LNCAP (cell line): ENCODE data around the gene PRKCSH.
A peak's percentile ranks its signal among the peaks of the same experiment; 100 is the strongest.

ENCODE experiments used
- CTCF ChIP-seq: fragments of 450-650 bp; IDR thresholded peaks from 2 replicates; pipeline ENCODE4 v1.5.1; 2017; ENCODE audit warnings: mild to moderate bottlenecking

Gene PRKCSH

DNA sequence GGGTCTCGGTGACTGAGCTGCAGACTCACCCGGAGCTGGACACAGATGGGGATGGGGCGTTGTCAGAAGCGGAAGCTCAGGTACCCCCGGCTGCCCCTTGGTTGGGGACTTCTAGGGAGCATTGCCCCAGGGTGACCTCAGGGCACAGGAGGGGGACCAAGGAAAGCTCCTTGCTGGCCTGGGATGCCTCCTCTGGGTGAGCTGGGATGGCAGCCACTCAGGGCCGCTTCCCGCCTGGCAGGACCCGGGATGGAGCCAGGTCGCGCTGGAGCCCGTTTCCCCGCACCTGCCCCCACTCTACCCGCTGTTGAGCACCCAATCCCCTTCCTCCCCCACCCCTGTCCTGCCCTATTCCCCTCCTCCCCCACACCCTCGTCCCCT, 10.8 kb downstream of the PRKCSH start:
- TF ChIP-seq CTCF, result no peak

- TF ChIP-seq CTCF, result peak; percentile 90
Observed at GRCh38 chr19:11446652-11447301, 11.3 kb downstream of the PRKCSH start.

GRCh38 chr19:11447347-11448262, 12.2 kb downstream of the PRKCSH start:
- no peak for TF ChIP-seq CTCF

DNA sequence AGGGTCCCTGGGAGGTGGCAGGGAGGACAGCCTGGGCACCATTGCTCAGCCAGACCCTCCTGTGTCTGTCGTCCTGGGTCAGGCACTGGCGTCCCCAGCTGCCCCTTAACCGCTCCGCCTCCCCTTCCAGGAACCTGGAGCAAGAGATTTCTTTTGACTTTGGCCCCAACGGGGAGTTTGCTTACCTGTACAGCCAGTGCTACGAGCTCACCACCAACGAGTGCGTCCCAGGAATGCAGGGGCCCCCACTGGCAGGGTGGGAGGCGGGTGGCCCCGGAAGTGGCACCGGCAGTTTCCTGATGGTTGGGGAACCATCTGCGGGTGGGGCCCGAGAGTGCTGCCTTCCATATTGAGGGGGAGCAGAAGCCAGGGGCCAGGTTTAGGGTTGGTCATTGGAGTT, 13.0 kb downstream of the PRKCSH start:
- no peak for TF ChIP-seq CTCF

DNA sequence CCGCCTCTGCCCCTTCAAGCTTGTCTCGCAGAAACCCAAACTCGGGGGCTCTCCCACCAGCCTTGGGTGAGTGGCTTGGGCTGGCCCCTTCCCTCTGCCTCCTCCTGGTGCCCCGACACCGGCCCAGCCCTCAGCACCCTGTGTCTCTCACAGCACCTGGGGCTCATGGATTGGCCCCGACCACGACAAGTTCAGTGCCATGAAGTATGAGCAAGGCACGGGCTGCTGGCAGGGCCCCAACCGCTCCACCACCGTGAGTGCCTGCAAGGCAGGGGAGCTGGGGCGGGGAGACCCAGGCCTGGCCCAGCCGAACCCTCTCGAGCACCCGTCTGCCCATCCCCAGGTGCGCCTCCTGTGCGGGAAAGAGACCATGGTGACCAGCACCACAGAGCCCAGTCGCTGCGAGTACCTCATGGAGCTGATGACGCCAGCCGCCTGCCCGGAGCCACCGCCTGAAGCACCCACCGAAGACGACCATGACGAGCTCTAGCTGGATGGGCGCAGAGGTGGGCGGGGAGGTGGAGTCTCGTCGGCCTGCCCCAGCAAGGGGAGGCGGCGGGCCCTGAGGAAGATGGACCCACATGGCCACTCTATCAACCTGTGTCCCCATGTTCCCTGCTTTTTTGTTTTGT, 13.6 kb downstream of the PRKCSH start:
- no peak for TF ChIP-seq CTCF

- TF ChIP-seq CTCF, result no peak
Observed at GRCh38 chr19:11450570-11451326, 15.3 kb downstream of the PRKCSH start.

DNA sequence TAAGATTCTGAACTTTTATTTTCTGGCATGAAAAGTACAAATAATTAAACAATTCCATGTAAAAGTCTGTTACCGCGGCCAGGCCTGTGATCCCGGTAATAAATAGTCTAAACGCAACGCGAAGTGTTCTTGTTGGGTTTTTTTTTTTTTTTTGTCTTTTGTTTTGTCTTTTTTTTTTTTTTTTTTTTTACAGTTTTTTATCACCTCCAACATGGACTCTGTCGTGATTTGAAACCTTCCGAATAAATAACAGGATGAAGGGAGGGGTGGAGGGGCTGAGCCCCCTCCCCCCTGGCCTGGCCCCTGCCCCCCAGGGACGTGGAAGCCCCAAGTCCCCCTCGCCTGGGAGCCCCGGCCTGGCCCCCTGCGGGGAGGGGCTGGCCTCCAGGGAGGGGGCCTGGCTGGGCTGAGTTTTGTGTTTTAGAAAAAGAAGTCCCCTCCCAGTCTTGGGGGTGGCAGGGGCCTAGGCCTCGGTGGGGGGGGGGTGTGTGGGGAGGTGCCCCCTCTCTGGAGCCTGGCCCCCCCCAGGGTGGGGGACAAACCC, 16.0 kb downstream of the PRKCSH start:
- TF ChIP-seq CTCF, result no peak
